IMR-90 (cell line): ENCODE measurements around the gene PSMD6. TPM values are rescaled to one million over a fixed set of nuclear protein-coding genes. Genes with fewer than 3 reads are reported as not detected.

Experiments used
- ATAC-seq: fragments of 200-7000 bp; cut with Tn5 transposase; 2 replicates; pipeline ENCODE4 v1.9.1; 2020; ENCODE audit warnings: low read depth, mild to moderate bottlenecking, moderate library complexity
- BruUV-seq: library from RNA; stranded (reverse); fragments of 400-500 nt; replicated peaks from 2 replicates; lab custom pipeline; 2021; lab: Mats Ljungman, UMichigan
- CTCF ChIA-PET: fragments of 300-600 bp; formaldehyde crosslinking; extraction: SDS; loops from one replicate; lab custom pipeline; 2021; ENCODE audit warnings: antibody characterized with exemption; lab: Yijun Ruan, JAX
- POLR2A ChIA-PET: fragments of 300-600 bp; sonication (Branson Sonifier 250); formaldehyde crosslinking; loops from one replicate; lab custom pipeline; 2022; ENCODE audit warnings: antibody characterized with exemption; ENCODE audit not compliant: unreplicated experiment; lab: Charles Lee
- DNase-seq: peaks from one replicate; pipeline ENCODE4 v3.0.0; 2013
- H2AFZ ChIP-seq: replicated peaks from 2 replicates; pipeline ENCODE3; 2013; ENCODE audit warnings: low read length, mild to moderate bottlenecking; ENCODE audit not compliant: poor library complexity
- H2AK5ac ChIP-seq: 2 replicates; pipeline ENCODE4 v1.6.1; 2013; ENCODE audit warnings: low read depth, low read length, inconsistent platforms
- H2AK9ac ChIP-seq: replicated peaks from 2 replicates; pipeline ENCODE3; 2013; ENCODE audit warnings: mild to moderate bottlenecking, low read depth, low read length, moderate library complexity; ENCODE audit not compliant: poor library complexity
- H2BK120ac ChIP-seq: 2 replicates; pipeline ENCODE4 v1.6.1; 2013; ENCODE audit warnings: low read depth, low read length, inconsistent platforms
- H2BK15ac ChIP-seq: 3 replicates; pipeline ENCODE4 v1.6.1; 2013; ENCODE audit warnings: low read depth, low read length, inconsistent platforms
- H2BK20ac ChIP-seq: 2 replicates; pipeline ENCODE4 v1.6.1; 2013; ENCODE audit warnings: low read depth, mild to moderate bottlenecking, inconsistent platforms, low read length, moderate library complexity
- H2BK5ac ChIP-seq: 2 replicates; pipeline ENCODE4 v1.6.1; 2013; ENCODE audit warnings: mild to moderate bottlenecking, low read depth, low read length, inconsistent platforms; ENCODE audit not compliant: poor library complexity, severe bottlenecking
- H3K14ac ChIP-seq: replicated peaks from 2 replicates; pipeline ENCODE4 v1.6.1; 2013; ENCODE audit warnings: low read depth, low read length, inconsistent platforms
- H3K18ac ChIP-seq: 2 replicates; pipeline ENCODE4 v1.6.1; 2013; ENCODE audit warnings: low read depth, low read length, control low read depth
- H3K23ac ChIP-seq: 2 replicates; pipeline ENCODE4 v1.6.1; 2013; ENCODE audit warnings: low read depth, low read length, inconsistent platforms
- H3K27ac ChIP-seq: 2 replicates; pipeline ENCODE4 v1.5.1; 2013; ENCODE audit warnings: mild to moderate bottlenecking, control low read depth, low read length; ENCODE audit not compliant: insufficient read depth
- H3K27me3 ChIP-seq: 2 replicates; pipeline ENCODE4 v1.6.1; 2013; ENCODE audit warnings: low read length; ENCODE audit not compliant: control insufficient read depth, insufficient read depth
- H3K36me3 ChIP-seq: 2 replicates; pipeline ENCODE4 v1.6.1; 2013; ENCODE audit warnings: low read length, mixed read lengths; ENCODE audit not compliant: control insufficient read depth, insufficient read depth
- H3K4ac ChIP-seq: 2 replicates; pipeline ENCODE4 v1.6.1; 2013; ENCODE audit warnings: low read depth, low read length, inconsistent platforms
- H3K4me1 ChIP-seq: 2 replicates; pipeline ENCODE4 v1.6.1; 2013; ENCODE audit warnings: low read length, mixed read lengths; ENCODE audit not compliant: control insufficient read depth, insufficient read depth
- H3K4me2 ChIP-seq: 2 replicates; pipeline ENCODE4 v1.6.1; 2013; ENCODE audit warnings: low read depth, mild to moderate bottlenecking, control low read depth, low read length, moderate library complexity
- H3K4me3 ChIP-seq: 2 replicates; pipeline ENCODE4 v1.5.1; 2013; ENCODE audit warnings: low read depth, mild to moderate bottlenecking, control low read depth, low read length, moderate library complexity; ENCODE audit not compliant: insufficient read depth
- H3K56ac ChIP-seq: 2 replicates; pipeline ENCODE4 v1.6.1; 2013; ENCODE audit warnings: low read length, inconsistent platforms; ENCODE audit not compliant: insufficient read depth; ENCODE audit errors: extremely low read depth
- H3K79me1 ChIP-seq, 2 experiments: 2 replicates each; pipeline ENCODE4 v1.6.1; 2013; ENCODE audit warnings: low read length in 2 of 2, inconsistent platforms in 1 of 2, low read depth in 1 of 2
- H3K9ac ChIP-seq: 2 replicates; pipeline ENCODE4 v1.6.1; 2013; ENCODE audit warnings: low read depth, low read length, control low read depth
- H3K9me1 ChIP-seq: 2 replicates; pipeline ENCODE4 v1.6.1; 2013; ENCODE audit warnings: low read length, inconsistent platforms; ENCODE audit not compliant: insufficient read depth
- H3K9me3 ChIP-seq: 2 replicates; pipeline ENCODE4 v1.6.1; 2013; ENCODE audit warnings: low read length; ENCODE audit not compliant: control insufficient read depth, insufficient read depth
- H4K20me1 ChIP-seq: 2 replicates; pipeline ENCODE4 v1.6.1; 2013; ENCODE audit warnings: low read length, inconsistent platforms; ENCODE audit not compliant: insufficient read depth
- H4K5ac ChIP-seq: 2 replicates; pipeline ENCODE4 v1.6.1; 2013; ENCODE audit warnings: mild to moderate bottlenecking, low read depth, low read length, control low read depth
- H4K8ac ChIP-seq, 2 experiments: 2 replicates each; pipeline ENCODE4 v1.6.1; 2013; ENCODE audit warnings: low read depth in 2 of 2, low read length in 2 of 2, control low read depth in 1 of 2, inconsistent platforms in 1 of 2
- H4K91ac ChIP-seq: 2 replicates; pipeline ENCODE4 v1.6.1; 2013; ENCODE audit warnings: low read depth, low read length, inconsistent platforms; ENCODE audit not compliant: insufficient read depth
- CEBPB ChIP-seq: IDR thresholded peaks from 2 replicates; pipeline ENCODE4 v1.6.1; 2012; ENCODE audit warnings: low read depth, low read length, improper control_type of control experiment
- CHD1 ChIP-seq: IDR thresholded peaks from 2 replicates; pipeline ENCODE4 v1.6.1; 2012; ENCODE audit warnings: low read depth, low read length, improper control_type of control experiment
- CTCF ChIP-seq: conservative IDR thresholded peaks from 2 replicates; pipeline ENCODE4 v1.5.1; 2012; ENCODE audit warnings: mild to moderate bottlenecking, low read depth, low read length, improper control_type of control experiment
- FOS ChIP-seq: fragments of 150-350 bp; IDR thresholded peaks from 2 replicates; pipeline ENCODE4 v1.6.1; 2016; ENCODE audit warnings: low read depth, low read length
- MAZ ChIP-seq: IDR thresholded peaks from 2 replicates; pipeline ENCODE4 v1.6.1; 2012; ENCODE audit warnings: low read depth, mild to moderate bottlenecking, low read length, improper control_type of control experiment, moderate library complexity, borderline replicate concordance
- NFE2L2 ChIP-seq: fragments of 150-350 bp; IDR thresholded peaks from 2 replicates; pipeline ENCODE4 v1.6.1; 2016; ENCODE audit warnings: low read depth, mild to moderate bottlenecking, low read length
- POLR2A ChIP-seq: IDR thresholded peaks from 2 replicates; pipeline ENCODE4 v1.6.1; 2012; ENCODE audit warnings: mild to moderate bottlenecking, low read depth, low read length
- RFX5 ChIP-seq: IDR thresholded peaks from 2 replicates; pipeline ENCODE4 v1.8.0; 2012; ENCODE audit warnings: low read depth, mild to moderate bottlenecking, low read length, moderate library complexity
- USF2 ChIP-seq: fragments of 150-350 bp; IDR thresholded peaks from 2 replicates; pipeline ENCODE4 v1.6.1; 2017; ENCODE audit warnings: mild to moderate bottlenecking, antibody characterized with exemption, low read length, low read depth
- dilution Hi-C: fragments of 300-500 bp; cut with HindIII; formaldehyde crosslinking; loops from one replicate; pipeline ENCODE4 v1.14.3; 2018; ENCODE audit warnings: low sequenced_read_pairs; ENCODE audit not compliant: unreplicated experiment
- in situ Hi-C: fragments of 300-500 bp; cut with MboI; formaldehyde crosslinking; loops from 3 replicates; pipeline ENCODE4 v1.14.3; 2019; ENCODE audit warnings: low sequenced_read_pairs, inconsistent platforms, mixed read lengths
- intact Hi-C: fragments of 100-400 bp; cut with micrococcal nuclease; formaldehyde crosslinking; loops from 2 replicates; pipeline ENCODE4 v1.10.0; 2022
- polyA plus RNA-seq, 3 experiments: library from polyadenylated mRNA; depleted of rRNA; stranded (reverse); fragments of >200 nt; gene quantifications; 2 replicates each; pipeline ENCODE4 v1.2.3, GENCODE V29; 2012; ENCODE audit warnings: low replicate concordance in 1 of 3
- total RNA-seq: library from RNA; depleted of rRNA; stranded (reverse); fragments of >200 nt; gene quantifications from 2 replicates; pipeline ENCODE4 v1.2.3, GENCODE V29; 2012

PSMD6 gene
- total and polyA plus RNA-seq, 2 of the 4 experiments (the other 2 are of a cell fraction): 86.6 to 91.8 TPM

GRCh38 chr3:64072126-64072525 lies 48.8 kb upstream of the PSMD6 start (continued):
- no peak for TF ChIP-seq NFE2L2
- no peak for TF ChIP-seq RFX5
- no peak for TF ChIP-seq CTCF
- no peak for TF ChIP-seq FOS

GRCh38 chr3:64070704-64071103 lies 47.4 kb upstream of the PSMD6 start:
- H2AK5ac ChIP-seq: no peak overlapping the region
- dilution Hi-C loops (no loop called here), in situ Hi-C loops (no loop called here), intact Hi-C loops (no loop called here)
- H3K27ac ChIP-seq: no peak overlapping the region
- H3K4me3 ChIP-seq: no peak overlapping the region
- H3K9ac ChIP-seq: no peak overlapping the region
- H2AFZ ChIP-seq: no peak overlapping the region
- H3K4me2 ChIP-seq: no peak overlapping the region
- H2AK9ac ChIP-seq: no peak overlapping the region
- H4K8ac ChIP-seq: no peak overlapping the region
- no peak overlapping the region for H2BK15ac ChIP-seq
- no peak overlapping the region for H4K5ac ChIP-seq
- H3K23ac ChIP-seq: no peak overlapping the region
- H4K91ac ChIP-seq: no peak overlapping the region
- ATAC-seq: no peak
- no peak overlapping the region for H2BK120ac ChIP-seq
- H2BK20ac ChIP-seq: no peak overlapping the region
- ChIA-PET CTCF (interaction anchor here (0.7 kb wide), 1 partner anchor 285 kb away, joined by 3 read pairs; no protein-coding TSS in a partner anchor), POLR2A (no interaction called here)
- H4K20me1 ChIP-seq: no peaks in the 10 kb centered on the region
- H3K56ac ChIP-seq: no peak overlapping the region
- no peak for TF ChIP-seq CHD1
- TF ChIP-seq MAZ: no peak
- TF ChIP-seq USF2: no peak
- TF ChIP-seq POLR2A: no peak
- no peak for TF ChIP-seq FOS
- no peak for TF ChIP-seq CEBPB
- H2BK5ac ChIP-seq: no peak overlapping the region
- no peaks in the 10 kb centered on the region for H3K27me3 ChIP-seq
- H3K4me1 ChIP-seq: peaks cover 7% of the 10 kb centered on the region; the same call in 1 of the 2 replicates
- no peaks in the 10 kb centered on the region; the same call in 1 of the 2 replicates for H3K9me1 ChIP-seq
- H3K9me3 ChIP-seq: peaks cover 2% of the 10 kb centered on the region; the same call in 1 of the 2 replicates
- H3K4ac ChIP-seq: no peak overlapping the region
- no peak for DNase-seq
- BruUV-seq: no TSS peak
- H3K18ac ChIP-seq: no peak overlapping the region
- no peak overlapping the region for H3K14ac ChIP-seq
- no peaks in the 10 kb centered on the region for H3K79me1 ChIP-seq
- H3K36me3 ChIP-seq: no peaks in the 10 kb centered on the region
